Measurements from ENCODE around the gene SAMD8. TPM values are rescaled to one million over a fixed set of nuclear protein-coding genes. Genes with fewer than 3 reads are reported as not detected.

SAMD8 gene
- total RNA-seq, 1 experiment from 2014 or later, result 32.0 TPM

- no peaks in the 10 kb centered on the region for H3K9me3 ChIP-seq (ENCODE audit: control insufficient read depth, insufficient read depth, low read depth, low read length)
- H3K27me3 ChIP-seq (ENCODE audit: control insufficient read depth, insufficient read depth, low read length), result no peaks in the 10 kb centered on the region
- ChIA-PET CTCF (no interaction called here), POLR2A (no interaction called here)
- in situ Hi-C loops (cut with HindIII; ENCODE audit: low pct_unique_long_range_greater_than_20kb, low sequenced_read_pairs), result no loop called here
- no peaks in the 10 kb centered on the region for H3K36me3 ChIP-seq (ENCODE audit: control insufficient read depth, insufficient read depth, low read length)
- intact Hi-C loops (cut with micrococcal nuclease; ENCODE audit: unreplicated experiment), result no loop called here
- no peaks in the 10 kb centered on the region for H3K4me1 ChIP-seq (ENCODE audit: control insufficient read depth, insufficient read depth, low read length)
- DNase-seq (ENCODE audit: low read depth, low spot score) (no peak), ATAC-seq (no peak)
- H3K27ac ChIP-seq (ENCODE audit: low read length), result no peak overlapping the region
- TF ChIP-seq CTCF (IDR thresholded peaks at IDR 0.05), result no peak
- TF ChIP-seq, protein P1, sequence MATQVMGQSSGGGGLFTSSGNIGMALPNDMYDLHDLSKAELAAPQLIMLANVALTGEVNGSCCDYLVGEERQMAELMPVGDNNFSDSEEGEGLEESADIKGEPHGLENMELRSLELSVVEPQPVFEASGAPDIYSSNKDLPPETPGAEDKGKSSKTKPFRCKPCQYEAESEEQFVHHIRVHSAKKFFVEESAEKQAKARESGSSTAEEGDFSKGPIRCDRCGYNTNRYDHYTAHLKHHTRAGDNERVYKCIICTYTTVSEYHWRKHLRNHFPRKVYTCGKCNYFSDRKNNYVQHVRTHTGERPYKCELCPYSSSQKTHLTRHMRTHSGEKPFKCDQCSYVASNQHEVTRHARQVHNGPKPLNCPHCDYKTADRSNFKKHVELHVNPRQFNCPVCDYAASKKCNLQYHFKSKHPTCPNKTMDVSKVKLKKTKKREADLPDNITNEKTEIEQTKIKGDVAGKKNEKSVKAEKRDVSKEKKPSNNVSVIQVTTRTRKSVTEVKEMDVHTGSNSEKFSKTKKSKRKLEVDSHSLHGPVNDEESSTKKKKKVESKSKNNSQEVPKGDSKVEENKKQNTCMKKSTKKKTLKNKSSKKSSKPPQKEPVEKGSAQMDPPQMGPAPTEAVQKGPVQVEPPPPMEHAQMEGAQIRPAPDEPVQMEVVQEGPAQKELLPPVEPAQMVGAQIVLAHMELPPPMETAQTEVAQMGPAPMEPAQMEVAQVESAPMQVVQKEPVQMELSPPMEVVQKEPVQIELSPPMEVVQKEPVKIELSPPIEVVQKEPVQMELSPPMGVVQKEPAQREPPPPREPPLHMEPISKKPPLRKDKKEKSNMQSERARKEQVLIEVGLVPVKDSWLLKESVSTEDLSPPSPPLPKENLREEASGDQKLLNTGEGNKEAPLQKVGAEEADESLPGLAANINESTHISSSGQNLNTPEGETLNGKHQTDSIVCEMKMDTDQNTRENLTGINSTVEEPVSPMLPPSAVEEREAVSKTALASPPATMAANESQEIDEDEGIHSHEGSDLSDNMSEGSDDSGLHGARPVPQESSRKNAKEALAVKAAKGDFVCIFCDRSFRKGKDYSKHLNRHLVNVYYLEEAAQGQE (IDR thresholded peaks at IDR 0.05; ENCODE audit: insufficient read depth in 1 of 2, low read depth in 2 of 2, low read length in 1 of 2), result no peak
- H3K4me3 ChIP-seq (ENCODE audit: low read depth in 2 of 2, low read length in 2 of 2), result no peak overlapping the region
- BruUV-seq (replicated peaks), result no TSS peak
These were observed 39.7 kb upstream of the SAMD8 start for GRCh38 chr10:75071756-75072155.

DNA sequence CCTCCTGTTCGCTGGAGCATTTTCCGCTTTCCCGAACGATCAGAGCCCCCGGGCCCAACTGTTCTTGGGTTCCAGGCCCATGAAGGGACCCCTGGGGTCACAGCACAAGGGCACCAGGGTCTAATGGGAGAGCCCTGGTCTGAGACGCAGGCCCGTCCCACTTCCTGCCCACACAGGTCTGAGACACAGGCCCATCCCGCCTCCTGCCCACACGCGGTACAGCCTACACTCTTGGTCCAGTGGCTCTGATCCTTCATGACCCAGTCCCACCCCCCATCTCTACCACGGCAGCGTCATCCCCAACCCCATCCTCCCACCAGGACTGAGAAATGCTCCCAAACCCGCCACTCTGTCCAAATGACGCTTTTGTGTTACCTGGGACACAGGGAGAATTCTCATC is 38.7 kb upstream of the SAMD8 start:
- no TSS peak for BruUV-seq (replicated peaks)
- no peak for DNase-seq (ENCODE audit: low read depth, low spot score)
- H3K27ac ChIP-seq (ENCODE audit: low read length), result no peak overlapping the region
- no peaks in the 10 kb centered on the region for H3K36me3 ChIP-seq (ENCODE audit: control insufficient read depth, insufficient read depth, low read length)
- ATAC-seq, result no peak
- H3K4me3 ChIP-seq (ENCODE audit: low read depth in 2 of 2, low read length in 2 of 2), result no peak overlapping the region
- in situ Hi-C loops (cut with HindIII; ENCODE audit: low pct_unique_long_range_greater_than_20kb, low sequenced_read_pairs) (no loop called here), intact Hi-C loops (cut with micrococcal nuclease; ENCODE audit: unreplicated experiment) (no loop called here)
- ChIA-PET POLR2A (interaction anchor here (0.6 kb wide), 1 partner anchor 171 kb away, joined by 3 read pairs; no protein-coding TSS in a partner anchor), CTCF (interaction anchor here (0.6 kb wide), 1 partner anchor 805 kb away, joined by 3 read pairs; no protein-coding TSS in a partner anchor)
- no peaks in the 10 kb centered on the region for H3K27me3 ChIP-seq (ENCODE audit: control insufficient read depth, insufficient read depth, low read length)
- no peaks in the 10 kb centered on the region for H3K9me3 ChIP-seq (ENCODE audit: control insufficient read depth, insufficient read depth, low read depth, low read length)
- no peak for TF ChIP-seq CTCF (IDR thresholded peaks at IDR 0.05)
- H3K4me1 ChIP-seq (ENCODE audit: control insufficient read depth, insufficient read depth, low read length), result no peaks in the 10 kb centered on the region

DNA sequence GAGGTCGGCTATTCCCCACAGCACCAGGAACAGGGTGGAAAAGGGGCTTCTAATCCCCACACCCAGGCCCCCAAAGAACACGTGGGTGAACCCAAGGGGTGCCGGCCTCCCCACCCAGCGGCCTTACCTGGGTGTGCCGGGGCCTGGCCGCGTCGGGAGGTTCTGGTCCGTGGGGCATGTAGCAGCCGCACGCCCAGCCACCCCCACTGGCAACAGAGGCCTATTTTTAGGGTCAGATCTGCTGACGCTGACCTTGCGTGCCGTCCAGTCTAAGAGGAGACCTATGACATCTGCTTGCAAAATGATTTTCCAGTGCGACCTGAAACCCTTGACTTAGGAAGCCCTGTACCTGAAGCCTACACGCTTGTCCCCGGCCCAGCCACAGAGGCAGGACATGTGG is 38.0 kb upstream of the SAMD8 start:
- in situ Hi-C loops (cut with HindIII; ENCODE audit: low pct_unique_long_range_greater_than_20kb, low sequenced_read_pairs), result no loop called here
- no peaks in the 10 kb centered on the region for H3K27me3 ChIP-seq (ENCODE audit: control insufficient read depth, insufficient read depth, low read length)
- CTCF ChIA-PET, result interaction anchor here (0.6 kb wide), 1 partner anchor 75 kb away, joined by 5 read pairs; no protein-coding TSS in a partner anchor
- POLR2A ChIA-PET, result no interaction called here
- DNase-seq (ENCODE audit: low read depth, low spot score) (no peak), ATAC-seq (no peak)
- H3K4me3 ChIP-seq (ENCODE audit: low read depth in 2 of 2, low read length in 2 of 2), result no peak overlapping the region
- TF ChIP-seq POLR2AphosphoS5 (IDR thresholded peaks at IDR 0.05; ENCODE audit: low read depth, low read length) (no peak), SIN3A (IDR thresholded peaks at IDR 0.05; ENCODE audit: borderline replicate concordance, insufficient read depth, low read depth, low read length) (no peak), CTCF (IDR thresholded peaks at IDR 0.05) (no peak), TCF7L2 (IDR thresholded peaks at IDR 0.05; ENCODE audit: low read depth, low read length) (no peak)
- H3K4me1 ChIP-seq (ENCODE audit: control insufficient read depth, insufficient read depth, low read length), result no peaks in the 10 kb centered on the region
- no TSS peak for BruUV-seq (replicated peaks)
- H3K36me3 ChIP-seq (ENCODE audit: control insufficient read depth, insufficient read depth, low read length), result no peaks in the 10 kb centered on the region
- intact Hi-C loops (cut with micrococcal nuclease; ENCODE audit: unreplicated experiment), result no loop called here
- H3K27ac ChIP-seq (ENCODE audit: low read length), result no peak overlapping the region
- no peaks in the 10 kb centered on the region for H3K9me3 ChIP-seq (ENCODE audit: control insufficient read depth, insufficient read depth, low read depth, low read length)

All from Panc1 (cell line).